GM18861 (cell line): ENCODE measurements around the gene C17orf107.

Experiments used
- ATAC-seq: cut with Tn5 transposase; IDR thresholded peaks from one replicate; pipeline ENCODE4 v1.9.1; 2021; ENCODE audit not compliant: unreplicated experiment

Gene C17orf107

DNA sequence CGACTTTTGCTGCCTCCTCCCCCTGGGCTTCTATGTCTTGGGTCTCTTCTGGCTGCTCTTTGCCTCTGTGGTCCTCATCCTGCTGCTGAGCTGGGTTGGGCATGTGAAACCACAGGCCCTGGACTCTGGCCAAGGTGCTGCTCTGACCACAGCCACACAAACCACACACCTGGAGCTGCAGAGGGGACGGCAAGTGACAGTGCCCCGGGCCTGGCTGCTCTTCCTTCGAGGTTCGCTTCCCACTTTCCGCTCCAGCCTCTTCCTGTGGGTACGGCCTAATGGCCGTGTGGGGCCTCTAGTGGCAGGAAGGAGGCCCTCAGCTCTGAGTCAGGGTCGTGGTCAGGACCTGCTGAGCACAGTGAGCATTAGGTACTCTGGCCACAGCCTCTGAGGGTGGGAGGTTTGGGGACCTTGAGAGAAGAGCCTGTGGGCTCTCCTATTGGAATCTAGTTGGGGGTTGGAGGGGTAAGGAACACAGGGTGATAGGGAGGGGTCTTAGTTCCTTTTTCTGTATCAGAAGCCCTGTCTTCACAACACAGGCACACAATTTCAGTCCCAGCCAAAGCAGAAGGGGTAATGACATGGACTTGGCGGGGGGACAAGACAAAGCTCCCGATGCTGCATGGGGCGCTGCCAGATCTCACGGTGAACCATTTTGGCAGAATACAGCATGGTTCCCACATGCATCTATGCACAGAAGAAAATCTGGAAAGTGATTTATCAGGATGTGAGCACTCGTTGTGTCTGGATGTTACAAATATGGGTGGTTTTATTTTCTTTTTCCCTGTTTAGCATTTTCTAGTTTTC, 35.0 kb downstream of the C17orf107 start:
- no peak for ATAC-seq

DNA sequence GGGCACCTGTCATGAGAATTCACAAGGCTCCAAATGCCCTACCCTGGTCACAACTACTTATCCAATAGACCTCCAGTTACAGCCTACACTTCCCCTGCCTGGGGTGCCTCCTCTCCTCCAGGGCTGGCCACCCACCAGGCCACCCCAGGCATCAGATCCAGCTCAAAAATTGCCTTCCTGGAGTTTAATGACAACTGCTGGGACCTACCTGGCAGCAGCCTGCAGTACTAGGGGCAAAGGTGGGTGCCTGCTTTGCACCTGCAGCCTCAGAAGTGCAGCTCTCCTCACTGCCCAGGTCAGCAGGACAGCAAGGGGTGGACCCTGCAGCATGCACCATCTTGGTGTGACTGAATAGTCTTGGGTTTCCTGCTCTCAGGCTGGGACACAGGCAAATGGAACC, 36.3 kb downstream of the C17orf107 start:
- ATAC-seq, result no peak

- ATAC-seq, result no peak
These were observed 37.1 kb downstream of the C17orf107 start for GRCh38 chr17:4936436-4936835.

GRCh38 chr17:4937553-4937952, 38.2 kb downstream of the C17orf107 start:
- no peak for ATAC-seq

- ATAC-seq, result no peak
These were observed 38.7 kb downstream of the C17orf107 start for GRCh38 chr17:4938069-4938491.

- ATAC-seq, result no peak
These were observed 39.6 kb downstream of the C17orf107 start for GRCh38 chr17:4938688-4939545.

GRCh38 chr17:4939546-4939795, 40.1 kb downstream of the C17orf107 start:
- no peak for ATAC-seq

- peak; percentile 73 for ATAC-seq
These were observed 40.6 kb downstream of the C17orf107 start, which contains the start of the genes RNF167 and SLC25A11 for GRCh38 chr17:4939796-4940554. Gene RNF167 (plus strand): TSS chr17:4940268. CDS start chr17:4940910, 642 bp downstream. Gene SLC25A11 (minus strand): TSS chr17:4940046. CDS start chr17:4939910, 136 bp downstream.

DNA sequence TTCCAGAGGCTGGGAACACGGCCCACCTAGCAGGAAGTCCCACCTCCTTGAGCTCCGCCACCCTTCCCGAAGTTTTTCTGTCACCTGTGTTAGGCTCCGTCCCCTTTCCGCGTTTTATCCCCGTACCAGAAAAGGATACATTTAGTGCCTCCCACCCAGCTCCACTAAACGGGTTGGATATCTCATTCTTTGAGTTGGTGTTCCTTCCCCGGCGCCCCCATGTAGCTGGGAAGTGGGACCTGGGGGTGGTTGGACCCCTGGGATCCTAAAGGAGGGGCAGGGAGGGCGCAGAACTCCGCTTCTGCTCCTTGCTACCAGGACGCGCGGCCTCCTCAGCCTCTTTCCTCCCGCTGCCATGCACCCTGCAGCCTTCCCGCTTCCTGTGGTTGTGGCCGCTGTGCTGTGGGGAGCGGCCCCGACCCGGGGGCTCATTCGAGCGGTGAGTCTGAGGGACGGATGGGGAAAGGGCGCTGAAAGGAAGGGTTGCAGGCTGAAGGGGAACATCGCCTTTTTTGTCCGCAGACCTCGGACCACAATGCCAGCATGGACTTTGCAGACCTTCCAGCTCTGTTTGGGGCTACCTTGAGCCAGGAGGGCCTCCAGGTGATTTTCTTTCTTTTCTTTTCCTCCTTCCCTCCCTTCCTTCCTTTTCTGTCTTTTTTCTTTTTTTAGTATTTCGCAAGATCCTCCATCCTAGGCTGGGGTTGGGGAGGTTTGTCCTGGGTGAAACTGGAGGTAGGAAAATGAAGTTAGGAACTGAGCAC, 41.4 kb downstream of the C17orf107 start:
- ATAC-seq, result no peak

DNA sequence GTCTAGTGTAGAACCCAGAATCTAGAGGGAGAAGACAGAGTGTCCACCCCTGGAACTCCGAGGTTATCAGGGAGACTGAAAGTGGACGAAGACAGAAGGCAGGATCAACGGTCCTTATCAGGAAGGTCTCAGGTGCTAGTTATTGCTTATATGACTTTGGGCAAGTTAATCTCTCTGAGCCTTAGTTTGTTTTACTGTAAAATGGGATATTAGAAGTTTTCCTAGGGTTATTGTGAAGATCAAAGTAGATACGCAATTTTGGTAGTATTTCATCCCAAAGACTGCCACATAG, 41.9 kb downstream of the C17orf107 start:
- no peak for ATAC-seq

GRCh38 chr17:4942760-4943508, 43.6 kb downstream of the C17orf107 start:
- no peak for ATAC-seq

GRCh38 chr17:4944163-4944553, 44.8 kb downstream of the C17orf107 start:
- no peak for ATAC-seq

DNA sequence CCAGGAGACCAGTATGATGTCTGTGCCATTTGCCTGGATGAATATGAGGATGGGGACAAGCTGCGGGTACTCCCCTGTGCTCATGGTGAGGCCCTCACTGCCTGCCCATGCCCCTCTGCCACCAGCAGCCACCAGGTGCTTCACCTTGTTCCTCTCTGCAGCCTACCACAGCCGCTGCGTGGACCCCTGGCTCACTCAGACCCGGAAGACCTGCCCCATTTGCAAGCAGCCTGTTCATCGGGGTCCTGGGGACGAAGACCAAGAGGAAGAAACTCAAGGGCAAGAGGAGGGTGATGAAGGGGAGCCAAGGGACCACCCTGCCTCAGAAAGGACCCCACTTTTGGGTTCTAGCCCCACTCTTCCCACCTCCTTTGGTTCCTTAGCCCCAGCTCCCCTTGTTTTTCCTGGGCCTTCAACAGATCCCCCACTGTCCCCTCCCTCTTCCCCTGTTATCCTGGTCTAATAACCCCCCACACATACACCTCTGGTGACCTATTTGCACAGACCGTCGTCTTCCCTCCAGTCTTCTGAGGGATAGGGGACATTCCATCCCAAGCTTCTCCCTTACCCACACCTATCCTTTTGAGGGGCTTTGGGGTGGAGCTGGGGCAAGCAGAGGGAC, 45.3 kb downstream of the C17orf107 start:
- no peak for ATAC-seq

DNA sequence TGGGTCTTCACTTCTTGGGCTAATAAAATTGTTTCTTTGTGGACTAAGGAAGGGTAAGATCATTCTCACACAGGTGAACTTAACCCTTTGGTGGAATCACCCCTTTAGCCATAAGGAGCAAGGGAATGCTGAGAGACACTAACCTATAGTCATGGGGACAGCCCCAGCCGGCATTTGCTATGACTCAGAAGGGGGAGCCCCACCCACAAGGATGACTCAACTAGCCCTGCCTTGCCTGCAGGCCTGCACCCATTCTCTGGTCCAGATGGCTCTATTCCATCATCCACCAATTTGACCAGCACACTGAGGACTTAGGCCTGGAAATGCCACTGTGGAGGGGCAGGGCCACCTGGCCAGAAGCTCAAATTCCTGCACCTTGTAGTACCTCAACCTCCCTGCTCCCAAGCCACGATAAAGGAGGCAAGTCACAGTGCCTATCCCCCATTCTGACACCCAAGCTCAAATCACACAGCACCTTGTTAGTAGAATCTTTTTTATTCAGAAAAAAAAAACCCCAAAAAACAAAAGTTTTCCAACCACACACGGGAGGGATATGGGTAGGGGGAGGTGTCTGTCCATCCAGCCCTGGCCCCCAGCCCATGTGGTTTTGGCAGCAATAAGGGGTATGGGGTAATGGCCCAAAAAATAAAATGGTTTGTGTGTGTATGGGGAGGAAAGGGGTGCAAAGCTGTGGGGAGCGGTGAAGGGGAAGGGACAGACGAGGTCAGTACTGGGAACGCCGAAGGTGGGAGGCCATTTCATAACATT, 46.0 kb downstream of the C17orf107 start:
- no peak for ATAC-seq

- ATAC-seq, result no peak
These were observed 46.6 kb downstream of the C17orf107 start for GRCh38 chr17:4945944-4946280.

- ATAC-seq, result no peak
These were observed 47.1 kb downstream of the C17orf107 start for GRCh38 chr17:4946312-4946976.

DNA sequence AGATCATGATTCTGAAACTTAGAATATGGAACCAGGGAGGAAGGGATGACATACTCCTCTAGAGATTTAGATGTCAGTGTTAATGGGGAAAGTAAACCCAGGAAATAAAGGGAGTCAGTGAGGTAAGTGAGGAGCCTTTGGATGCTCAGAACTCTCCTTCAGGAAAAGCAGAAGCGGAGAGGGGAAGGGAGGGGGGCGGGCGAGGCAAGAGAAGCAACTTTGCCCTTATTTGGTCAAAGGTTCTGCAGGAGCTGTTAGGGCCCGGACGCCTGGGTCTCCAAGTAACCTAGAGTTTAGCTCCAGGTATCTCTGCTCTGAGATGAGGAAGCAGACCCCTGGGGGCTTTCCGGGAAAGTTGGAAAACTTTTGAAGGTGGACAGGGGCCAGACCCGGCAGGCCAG, 47.7 kb downstream of the C17orf107 start:
- no peak for ATAC-seq

DNA sequence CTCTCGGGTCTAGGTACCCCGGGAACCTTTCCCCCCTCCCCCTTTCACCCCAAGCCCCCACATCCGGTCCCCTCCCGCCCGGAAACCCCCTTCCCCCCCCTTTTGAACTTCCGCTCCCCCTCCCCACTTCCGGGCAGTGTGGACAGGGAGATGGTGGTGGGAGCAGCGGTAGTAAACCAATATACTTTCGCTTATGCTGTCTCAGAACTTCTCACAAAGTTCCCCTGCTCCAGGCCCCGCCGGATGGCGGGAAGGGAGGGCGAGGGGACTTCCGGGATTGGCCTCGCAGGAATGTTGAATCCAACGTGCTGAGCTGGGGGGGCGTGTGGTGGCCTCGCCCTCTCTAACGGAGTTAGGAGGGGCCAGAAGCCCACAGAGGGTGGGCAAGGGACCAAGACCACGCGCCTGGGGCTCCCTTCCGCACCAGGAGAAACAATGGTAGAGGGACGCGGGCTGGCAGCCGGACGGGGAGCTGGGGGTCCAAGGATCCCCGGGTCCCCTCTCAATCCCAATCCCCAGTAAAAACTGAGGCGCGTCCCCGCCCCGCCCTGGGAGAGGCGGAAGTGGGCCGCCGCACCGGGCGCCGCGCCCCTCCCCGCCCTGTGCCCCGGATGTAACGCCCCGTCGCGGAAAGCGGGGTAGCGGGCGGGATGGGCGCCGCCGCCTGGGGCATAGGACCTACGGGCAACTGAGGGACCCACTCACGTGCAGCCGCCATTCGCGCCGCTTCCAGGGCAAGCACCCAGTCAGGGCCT, 48.3 kb downstream of the C17orf107 start:
- no peak for ATAC-seq
